ENCODE measurements around the gene GREM1.

GRCh38 chr15:32738666-32739065, 20.9 kb downstream of the GREM1 start:
- no peak for TF ChIP-seq POLR2AphosphoS5 (IDR thresholded peaks at IDR 0.05)
- TF ChIP-seq, protein P1, sequence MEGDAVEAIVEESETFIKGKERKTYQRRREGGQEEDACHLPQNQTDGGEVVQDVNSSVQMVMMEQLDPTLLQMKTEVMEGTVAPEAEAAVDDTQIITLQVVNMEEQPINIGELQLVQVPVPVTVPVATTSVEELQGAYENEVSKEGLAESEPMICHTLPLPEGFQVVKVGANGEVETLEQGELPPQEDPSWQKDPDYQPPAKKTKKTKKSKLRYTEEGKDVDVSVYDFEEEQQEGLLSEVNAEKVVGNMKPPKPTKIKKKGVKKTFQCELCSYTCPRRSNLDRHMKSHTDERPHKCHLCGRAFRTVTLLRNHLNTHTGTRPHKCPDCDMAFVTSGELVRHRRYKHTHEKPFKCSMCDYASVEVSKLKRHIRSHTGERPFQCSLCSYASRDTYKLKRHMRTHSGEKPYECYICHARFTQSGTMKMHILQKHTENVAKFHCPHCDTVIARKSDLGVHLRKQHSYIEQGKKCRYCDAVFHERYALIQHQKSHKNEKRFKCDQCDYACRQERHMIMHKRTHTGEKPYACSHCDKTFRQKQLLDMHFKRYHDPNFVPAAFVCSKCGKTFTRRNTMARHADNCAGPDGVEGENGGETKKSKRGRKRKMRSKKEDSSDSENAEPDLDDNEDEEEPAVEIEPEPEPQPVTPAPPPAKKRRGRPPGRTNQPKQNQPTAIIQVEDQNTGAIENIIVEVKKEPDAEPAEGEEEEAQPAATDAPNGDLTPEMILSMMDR (IDR thresholded peaks at IDR 0.05): no peak

Measured in upper lobe of left lung (tissue), 4 donors.